Stomach (tissue), 9 donors: ENCODE data around the gene SECTM1. TPM values are rescaled to one million over a fixed set of nuclear protein-coding genes. Genes with fewer than 3 reads are reported as not detected.

Source experiments
- DNase-seq, 2 donors: peaks; one replicate each; pipeline versions ENCODE4 v3.0.0 to v3.0.0-alpha.2; 2013 to 2019
- H3K27ac ChIP-seq, 5 donors: fragments of 200-600 bp in 4 of 5; sonication (generic) in 4 of 5; one replicate each; pipeline ENCODE4 v1.5.1; 2013 to 2019; ENCODE audit warnings: mild to moderate bottlenecking in 1 of 5, moderate library complexity in 1 of 5
- H3K27me3 ChIP-seq, 3 donors: fragments of 200-600 bp; sonication (generic); one replicate each; pipeline ENCODE4 v1.5.1; 2017 to 2019; ENCODE audit warnings: mixed run types in 1 of 3
- H3K36me3 ChIP-seq, 4 donors: fragments of 200-600 bp; sonication (generic); 1 replicate in 3 of 4; 2 replicates in 1 of 4; pipeline ENCODE4 v1.5.1; 2016 to 2019
- H3K4me1 ChIP-seq, 4 donors: fragments of 200-600 bp; sonication (generic); one replicate each; pipeline ENCODE4 v1.5.1; 2016 to 2019
- H3K4me3 ChIP-seq, 4 donors: fragments of 200-600 bp; sonication (generic) in 3 of 4; one replicate each; pipeline ENCODE4 v1.5.1; 2016 to 2019; ENCODE audit warnings: mild to moderate bottlenecking in 1 of 4
- H3K9me3 ChIP-seq, 4 donors: fragments of 200-600 bp; sonication (generic); one replicate each; pipeline ENCODE4 v1.5.1; 2016 to 2019
- CTCF ChIP-seq, 7 experiments: fragments of 450-650 bp in 4 of 7; fragments of 200-600 bp in 3 of 7; sonication (generic) in 3 of 7; IDR thresholded peaks; one replicate each; pipeline ENCODE4 v1.5.1; 2016 to 2019; ENCODE audit warnings: antibody characterized with exemption in 7 of 7, control low read depth in 2 of 7, mild to moderate bottlenecking in 1 of 7
- EP300 ChIP-seq: sonication (generic); formaldehyde crosslinking; IDR thresholded peaks from one replicate; pipeline ENCODE4 v1.6.1; 2017; ENCODE audit warnings: antibody characterized with exemption
- POLR2A ChIP-seq, 4 donors: fragments of 450-650 bp; IDR thresholded peaks; one replicate each; pipeline ENCODE4 v1.6.1; 2016; ENCODE audit warnings: antibody characterized with exemption in 4 of 4, control low read depth in 2 of 4, mild to moderate bottlenecking in 1 of 4, moderate library complexity in 1 of 4
- POLR2AphosphoS5 ChIP-seq, 3 donors: sonication (generic); formaldehyde crosslinking; IDR thresholded peaks; one replicate each; pipeline ENCODE4 v1.6.1; 2016; ENCODE audit warnings: antibody characterized with exemption in 3 of 3
- WGBS, 5 donors: extraction: QIAGEN DNeasy Blood & Tissue Kit in 3 of 5; methylation state at CpG; one replicate each; pipeline versions ENCODE4 v1.1.5 to v1.1.7; 2013 to 2018; 5-methylcytosine and 5-hydroxymethylcytosine counted together
- intact Hi-C: fragments of 100-400 bp; cut with DNase I; formaldehyde crosslinking; loops from one replicate; pipeline ENCODE4 v1.15.1; 2023; ENCODE audit warnings: low total_unique reads
- polyA plus RNA-seq, 3 donors: library from polyadenylated mRNA; stranded (reverse); fragments of 200-250 nt; gene quantifications; one replicate each; pipeline ENCODE4 v1.2.3, GENCODE V29; 2013
- total RNA-seq, 5 donors: library from RNA; depleted of rRNA; stranded (reverse); fragments of >200 nt; gene quantifications; one replicate each; pipeline versions ENCODE4 v1.1.0 to v1.2.3, GENCODE V29; 2014 to 2016
- donor health status: healthy with polysubstance abuse.
- donor health status: Bipolar disorder and iron deficiency.
- donor health status: healthy.

Gene SECTM1
- total and polyA plus RNA-seq, 8 donors: 1.8 to 48.8 (median 9.8) TPM

- Histone ChIP-seq H3K4me3 (no peak overlapping the region), H3K4me1 (peaks cover 0 to 13% (median 7%) of the 10 kb centered on the region in 4 donors), H3K27me3 (peaks cover 0 to 31% (median 0%) of the 10 kb centered on the region in 3 donors), H3K27ac (no peak overlapping the region), H3K9me3 (no peaks in the 10 kb centered on the region), H3K36me3 (no peaks in the 10 kb centered on the region)
- TF ChIP-seq EP300 (no peak), POLR2A (IDR thresholded peaks at IDR 0.05) (no peak), CTCF (IDR thresholded peaks at IDR 0.05) (no peak), POLR2AphosphoS5 (IDR thresholded peaks at IDR 0.05) (no peak)
- intact Hi-C loops: no loop called here
- no peak for DNase-seq
- 58 to 72% (median 62%) methylated on average over 27 to 28 of the region's 28 CpGs for WGBS, 5 donors
Observed at GRCh38 chr17:82346342-82347300, 13.1 kb upstream of the SECTM1 start.

- whole genome bisulfite sequencing, 5 donors: 74 to 84% (median 77%) methylated on average over 41 to 42 of the region's 42 CpGs
- H3K4me1 ChIP-seq: peaks cover 0 to 9% (median 4%) of the 10 kb centered on the region in 4 donors
- H3K36me3 ChIP-seq: no peaks in the 10 kb centered on the region
- H3K27me3 ChIP-seq: peaks cover 0 to 21% (median 0%) of the 10 kb centered on the region in 3 donors
- H3K4me3 ChIP-seq: no peak overlapping the region
- no peak overlapping the region for H3K27ac ChIP-seq
- no peaks in the 10 kb centered on the region for H3K9me3 ChIP-seq
- TF ChIP-seq EP300 (no peak), POLR2A (IDR thresholded peaks at IDR 0.05) (no peak), CTCF (IDR thresholded peaks at IDR 0.05) (no peak), POLR2AphosphoS5 (IDR thresholded peaks at IDR 0.05) (no peak)
- no peak for DNase-seq
- intact Hi-C loops: no loop called here
Observed at GRCh38 chr17:82345151-82345976, 11.8 kb upstream of the SECTM1 start.

GRCh38 chr17:82344175-82344907 lies 10.8 kb upstream of the SECTM1 start:
- TF ChIP-seq CTCF (IDR thresholded peaks at IDR 0.05): no peak
- TF ChIP-seq POLR2AphosphoS5 (IDR thresholded peaks at IDR 0.05): no peak
- TF ChIP-seq EP300: no peak
- TF ChIP-seq POLR2A (IDR thresholded peaks at IDR 0.05): no peak
- WGBS, 5 donors: 57 to 81% (median 68%) methylated on average over 14 to 24 of the region's 24 CpGs
- Histone ChIP-seq H3K4me1 (peaks cover 4 to 16% (median 9%) of the 10 kb centered on the region in 4 donors), H3K36me3 (no peaks in the 10 kb centered on the region), H3K27ac (no peak overlapping the region), H3K27me3 (peaks cover 0 to 18% (median 0%) of the 10 kb centered on the region in 3 donors), H3K4me3 (no peak overlapping the region), H3K9me3 (no peaks in the 10 kb centered on the region)
- intact Hi-C loops: no loop called here
- peak in 1 of 2 donors; percentile 73 for DNase-seq
